ENCODE data around the gene KIAA1328.
"Not testable (repeated sequence)": the region's sequence is repeated elsewhere in the genome, so short reads cannot be mapped to it uniquely, and the experiment has no call there.

The KIAA1328 gene

GRCh38 chr18:36821681-36822080 is 7.2 kb upstream of the KIAA1328 start:
- in situ Hi-C loops (cut with MboI; ENCODE audit: low sequenced_read_pairs), result no loop called here

- in situ Hi-C loops (cut with MboI; ENCODE audit: low sequenced_read_pairs), result no loop called here
Measured at GRCh38 chr18:36825526-36825925, 3.4 kb upstream of the KIAA1328 start.

- in situ Hi-C loops (cut with MboI; ENCODE audit: low sequenced_read_pairs), result no loop called here
Measured at GRCh38 chr18:36826556-36826955, 2.4 kb upstream of the KIAA1328 start.

- in situ Hi-C loops (cut with MboI; ENCODE audit: low sequenced_read_pairs), result no loop called here
Measured at GRCh38 chr18:36828157-36828629, 734 bp upstream of the KIAA1328 start.

GRCh38 chr18:36829362-36830157 is 633 bp downstream of the KIAA1328 start:
- in situ Hi-C loops (cut with MboI; ENCODE audit: low sequenced_read_pairs), result no loop called here

- in situ Hi-C loops (cut with MboI; ENCODE audit: low sequenced_read_pairs), result no loop called here
Measured at GRCh38 chr18:36830158-36830495, 1.2 kb downstream of the KIAA1328 start.

- in situ Hi-C loops (cut with MboI; ENCODE audit: low sequenced_read_pairs), result no loop called here
Measured at GRCh38 chr18:36831139-36831538, 2.2 kb downstream of the KIAA1328 start.

- in situ Hi-C loops (cut with MboI; ENCODE audit: low sequenced_read_pairs), result no loop called here
Measured at GRCh38 chr18:36833120-36833519, 4.2 kb downstream of the KIAA1328 start.

- in situ Hi-C loops (cut with MboI; ENCODE audit: low sequenced_read_pairs), result no loop called here
Measured at GRCh38 chr18:36835927-36836326, 7.0 kb downstream of the KIAA1328 start.

- in situ Hi-C loops (cut with MboI; ENCODE audit: low sequenced_read_pairs), result no loop called here
Measured at GRCh38 chr18:36839835-36840234, 10.9 kb downstream of the KIAA1328 start.

- in situ Hi-C loops (cut with MboI; ENCODE audit: low sequenced_read_pairs), result no loop called here
Measured at GRCh38 chr18:36843199-36843598, 14.3 kb downstream of the KIAA1328 start.

- in situ Hi-C loops (cut with MboI; ENCODE audit: low sequenced_read_pairs), result no loop called here
Measured at GRCh38 chr18:36843784-36844183, 14.9 kb downstream of the KIAA1328 start.

GRCh38 chr18:36848609-36849008 is 19.7 kb downstream of the KIAA1328 start:
- in situ Hi-C loops (cut with MboI; ENCODE audit: low sequenced_read_pairs), result no loop called here

GRCh38 chr18:36849288-36850006 is 20.5 kb downstream of the KIAA1328 start:
- in situ Hi-C loops (cut with MboI; ENCODE audit: low sequenced_read_pairs), result no loop called here

GRCh38 chr18:36850527-36851201 is 21.7 kb downstream of the KIAA1328 start:
- in situ Hi-C loops (cut with MboI; ENCODE audit: low sequenced_read_pairs), result no loop called here

GRCh38 chr18:36851202-36851590 is 22.3 kb downstream of the KIAA1328 start:
- in situ Hi-C loops (cut with MboI; ENCODE audit: low sequenced_read_pairs), result no loop called here

GRCh38 chr18:36856815-36857214 is 27.9 kb downstream of the KIAA1328 start:
- in situ Hi-C loops (cut with MboI; ENCODE audit: low sequenced_read_pairs), result no loop called here

- in situ Hi-C loops (cut with MboI; ENCODE audit: low sequenced_read_pairs), result no loop called here
Measured at GRCh38 chr18:36862182-36862581, 33.3 kb downstream of the KIAA1328 start.

- in situ Hi-C loops (cut with MboI; ENCODE audit: low sequenced_read_pairs), result no loop called here
Measured at GRCh38 chr18:36867056-36867455, 38.1 kb downstream of the KIAA1328 start.

GRCh38 chr18:36871801-36872200 is 42.9 kb downstream of the KIAA1328 start:
- in situ Hi-C loops (cut with MboI; ENCODE audit: low sequenced_read_pairs), result no loop called here

- in situ Hi-C loops (cut with MboI; ENCODE audit: low sequenced_read_pairs), result no loop called here
Measured at GRCh38 chr18:36872329-36872728, 43.4 kb downstream of the KIAA1328 start.

- in situ Hi-C loops (cut with MboI; ENCODE audit: low sequenced_read_pairs), result not testable (repeated sequence)
Measured at GRCh38 chr18:36873826-36874225, 44.9 kb downstream of the KIAA1328 start.

Data from HL-60/S4 treated with phorbol 12-myristate 13-acetate at 8.2 ng/mL for 4 days and 3 days (cell line).